GM23338 (cell line): ENCODE measurements around the gene SPR. TPM values are rescaled to one million over a fixed set of nuclear protein-coding genes. Genes with fewer than 3 reads are reported as not detected.
A peak's percentile ranks its signal among the peaks of the same experiment; 100 is the strongest.

Experiments used
- ATAC-seq: fragments of 200-7000 bp; cut with Tn5 transposase; 3 replicates; pipeline ENCODE4 v1.9.1; 2020
- DNase-seq: peaks from one replicate; pipeline ENCODE4 v3.0.0-alpha.2; 2015; ENCODE audit warnings: low spot score
- H2AFZ ChIP-seq: fragments of 200-600 bp; sonication (generic); 2 replicates; pipeline ENCODE4 v1.8.0; 2016; ENCODE audit warnings: antibody characterized with exemption, mild to moderate bottlenecking, moderate library complexity
- H3F3A ChIP-seq: fragments of 200-600 bp; sonication (generic); replicated peaks from 2 replicates; pipeline ENCODE4 v1.8.0; 2017; ENCODE audit warnings: antibody characterized with exemption, mixed run types, low read depth
- H3K27ac ChIP-seq: fragments of 200-600 bp; sonication (generic); 2 replicates; pipeline ENCODE4 v1.6.1; 2016; ENCODE audit warnings: low read depth
- H3K27me3 ChIP-seq: fragments of 200-600 bp; sonication (generic); 2 replicates; pipeline ENCODE4 v1.8.0; 2016; ENCODE audit warnings: mild to moderate bottlenecking, mixed run types, moderate library complexity; ENCODE audit not compliant: insufficient read depth
- H3K36me3 ChIP-seq: fragments of 200-600 bp; sonication (generic); 2 replicates; pipeline ENCODE4 v1.8.0; 2016; ENCODE audit warnings: mild to moderate bottlenecking; ENCODE audit not compliant: insufficient read depth
- H3K4me1 ChIP-seq: fragments of 200-600 bp; sonication (generic); 2 replicates; pipeline ENCODE4 v1.8.0; 2016; ENCODE audit warnings: mild to moderate bottlenecking, moderate library complexity; ENCODE audit not compliant: insufficient read depth
- H3K4me2 ChIP-seq: fragments of 200-600 bp; sonication (generic); 2 replicates; pipeline ENCODE4 v1.7.1; 2017; ENCODE audit warnings: mixed run types
- H3K4me3 ChIP-seq: fragments of 200-600 bp; sonication (generic); 2 replicates; pipeline ENCODE4 v1.6.1; 2016; ENCODE audit warnings: mixed run types
- H3K79me2 ChIP-seq: fragments of 200-600 bp; sonication (generic); replicated peaks from 2 replicates; pipeline ENCODE4 v1.8.0; 2017; ENCODE audit warnings: mild to moderate bottlenecking; ENCODE audit not compliant: insufficient read depth
- H3K9me2 ChIP-seq: fragments of 200-600 bp; sonication (generic); 2 replicates; pipeline ENCODE4 v1.8.0; 2017; ENCODE audit not compliant: insufficient read depth
- H4K20me1 ChIP-seq: fragments of 200-600 bp; sonication (generic); replicated peaks from 2 replicates; pipeline ENCODE4 v1.8.0; 2017; ENCODE audit warnings: mild to moderate bottlenecking; ENCODE audit not compliant: insufficient read depth
- H3K27ac Mint-ChIP-seq: 2 replicates; pipeline ENCODE4 v1.8.0; 2020; ENCODE audit warnings: inconsistent platforms, mild to moderate bottlenecking, moderate library complexity, mixed read lengths
- H3K27me3 Mint-ChIP-seq: 3 replicates; pipeline ENCODE4 v1.8.0; 2022; ENCODE audit warnings: low read depth, mild to moderate bottlenecking, moderate library complexity, mixed read lengths, inconsistent platforms; ENCODE audit not compliant: insufficient read depth, poor library complexity
- H3K36me3 Mint-ChIP-seq: 3 replicates; pipeline ENCODE4 v1.8.0; 2021; ENCODE audit warnings: low read depth, mild to moderate bottlenecking, inconsistent platforms, moderate library complexity, mixed read lengths
- H3K4me1 Mint-ChIP-seq: 3 replicates; pipeline ENCODE4 v1.8.0; 2020; ENCODE audit warnings: mild to moderate bottlenecking, inconsistent platforms, mixed read lengths
- H3K4me3 Mint-ChIP-seq: 3 replicates; pipeline ENCODE4 v1.8.0; 2021; ENCODE audit warnings: moderate library complexity, mild to moderate bottlenecking, inconsistent platforms, mixed read lengths
- H3K9me3 Mint-ChIP-seq: 3 replicates; pipeline ENCODE4 v1.8.0; 2020; ENCODE audit warnings: moderate library complexity, mild to moderate bottlenecking, inconsistent platforms, mixed read lengths
- CREB1 ChIP-seq: fragments of 250-450 bp; sonication (Bioruptor Pico); IDR thresholded peaks from 2 replicates; pipeline ENCODE4 v1.5.0; 2020; ENCODE audit warnings: low read depth, mild to moderate bottlenecking, moderate library complexity
- CTCF ChIP-seq, 2 experiments: fragments of 200-600 bp in 1 of 2; sonication (generic) in 1 of 2; conservative IDR thresholded peaks; 2 replicates each; pipeline versions ENCODE4 v1.5.1 to v1.6.1; 2016 to 2017; ENCODE audit warnings: antibody characterized with exemption in 2 of 2, low read depth in 2 of 2, mild to moderate bottlenecking in 2 of 2, moderate library complexity in 1 of 2
- EZH2 ChIP-seq: fragments of 200-600 bp; sonication (generic); IDR thresholded peaks from one replicate; pipeline ENCODE4 v1.8.0; 2017; ENCODE audit warnings: antibody characterized with exemption, mild to moderate bottlenecking, low read depth; ENCODE audit not compliant: unreplicated experiment
- JUNB ChIP-seq: IDR thresholded peaks from one replicate; pipeline ENCODE4 v1.6.1; 2016; ENCODE audit warnings: antibody characterized with exemption; ENCODE audit not compliant: unreplicated experiment
- ZNF114 ChIP-seq: fragments of 250-450 bp; sonication (Bioruptor Pico); IDR thresholded peaks from 2 replicates; pipeline ENCODE4 v1.5.0; 2020; ENCODE audit warnings: mild to moderate bottlenecking, moderate library complexity
- ZNF331 ChIP-seq: fragments of 250-450 bp; sonication (Bioruptor Pico); IDR thresholded peaks from 2 replicates; pipeline ENCODE4 v1.5.0; 2020; ENCODE audit warnings: low read depth, mild to moderate bottlenecking, moderate library complexity
- ZNF462 ChIP-seq: fragments of 250-450 bp; sonication (Bioruptor Pico); IDR thresholded peaks from 2 replicates; pipeline ENCODE4 v1.5.0; 2020; ENCODE audit warnings: mild to moderate bottlenecking, moderate library complexity
- polyA plus RNA-seq: library from polyadenylated mRNA; unstranded; fragments of >200 nt; fragmentation: Nextera tagmentation; extraction: Ambion mirVana; gene quantifications from 2 replicates; pipeline ENCODE4 v1.2.1, GENCODE V29; 2016
- total RNA-seq: library from RNA; depleted of rRNA; stranded (reverse); fragments of >200 nt; shearing (Covaris generic); gene quantifications from 2 replicates; pipeline ENCODE4 v1.2.3, GENCODE V29; 2014
- TF ChIP-seq, protein P1 (sequence below): IDR thresholded peaks from one replicate; pipeline ENCODE4 v1.6.1; 2018; ENCODE audit warnings: antibody characterized with exemption; ENCODE audit not compliant: unreplicated experiment

The SPR gene
- total and polyA plus RNA-seq, 2 experiments from 2014 or later = 10.7 to 15.2 TPM

DNA sequence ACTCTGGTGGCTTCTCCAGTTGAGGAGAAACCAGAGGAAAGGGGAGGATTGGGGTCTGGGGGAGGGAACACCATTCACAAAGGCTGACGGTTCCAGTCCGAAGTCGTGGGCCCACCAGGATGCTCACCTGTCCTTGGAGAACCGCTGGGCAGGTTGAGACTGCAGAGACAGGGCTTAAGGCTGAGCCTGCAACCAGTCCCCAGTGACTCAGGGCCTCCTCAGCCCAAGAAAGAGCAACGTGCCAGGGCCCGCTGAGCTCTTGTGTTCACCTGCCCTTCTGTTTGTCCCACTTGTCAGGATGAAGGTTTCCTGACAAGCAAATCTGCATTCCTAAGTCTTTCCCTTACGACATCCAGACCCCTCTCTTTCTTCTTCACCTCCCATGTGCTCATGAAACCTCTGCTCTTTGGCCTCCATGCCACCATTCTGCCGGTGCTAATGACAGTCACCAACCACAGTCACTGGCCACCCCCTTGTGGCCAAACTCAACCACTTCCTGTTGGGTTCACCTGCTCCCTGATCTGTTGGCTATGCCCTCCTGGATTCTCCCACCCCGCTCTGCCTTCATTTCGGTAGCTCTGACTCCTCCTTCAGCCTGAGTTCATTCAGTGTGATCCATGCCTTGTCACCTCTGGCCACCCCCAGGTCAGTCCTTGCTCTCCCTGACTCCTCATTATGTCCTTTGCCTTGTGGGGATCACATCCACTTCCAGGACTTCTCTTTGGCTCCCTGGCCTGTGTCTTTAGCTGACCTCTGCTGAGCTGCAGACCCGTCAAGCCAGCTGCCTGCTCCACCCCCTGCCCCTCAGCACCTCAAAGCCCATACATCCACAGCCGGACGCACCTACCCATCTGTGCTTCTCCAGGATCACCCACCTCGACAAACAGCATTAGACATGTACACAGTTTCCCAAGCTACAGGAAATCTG lies 47.7 kb downstream of the SPR start:
- no peak overlapping the region for H3K4me3 Mint-ChIP-seq
- H3K27me3 Mint-ChIP-seq = peaks cover 32% of the 10 kb centered on the region
- H2AFZ ChIP-seq = no peak overlapping the region
- H3K9me2 ChIP-seq = peaks cover 7% of the 10 kb centered on the region; the same call in 1 of the 2 replicates
- TF ChIP-seq CREB1 (CRISPR knock-in tag) = no peak
- TF ChIP-seq CTCF (conservative IDR thresholded peaks at IDR 0.05; ENCODE audit: low read depth in 2 of 2) = peak; percentile 58 to 82
- TF ChIP-seq ZNF331 = no peak
- no peak for TF ChIP-seq ZNF114
- no peak for TF ChIP-seq EZH2
- no peak overlapping the region for H3K4me3 ChIP-seq
- no peak overlapping the region for H3K27ac Mint-ChIP-seq
- ATAC-seq = peak; percentile 57
- DNase-seq = peak; percentile 67
- H3K9me3 Mint-ChIP-seq = no peaks in the 10 kb centered on the region; the same call in 1 of the 3 replicates
- H3K36me3 ChIP-seq = no peaks in the 10 kb centered on the region
- peaks cover 36% of the 10 kb centered on the region for H3K4me1 Mint-ChIP-seq
- no peaks in the 10 kb centered on the region for H3K79me2 ChIP-seq
- no peaks in the 10 kb centered on the region for H4K20me1 ChIP-seq
- H3K27ac ChIP-seq = no peak overlapping the region
- peaks cover 27% of the 10 kb centered on the region for H3K27me3 ChIP-seq
- H3K4me2 ChIP-seq = no peak overlapping the region
- H3K36me3 Mint-ChIP-seq = peaks cover 15% of the 10 kb centered on the region
- H3F3A ChIP-seq = no peaks in the 10 kb centered on the region
- peaks cover 9% of the 10 kb centered on the region for H3K4me1 ChIP-seq

GRCh38 chr2:72935611-72935957 lies 48.4 kb downstream of the SPR start:
- H3K4me3 ChIP-seq = no peak overlapping the region
- no peak overlapping the region for H3K27ac ChIP-seq
- H2AFZ ChIP-seq = no peak overlapping the region
- Mint-ChIP-seq H3K27ac (no peak overlapping the region), H3K4me3 (no peak overlapping the region; the same call in 2 of the 3 replicates), H3K4me1 (peaks cover 42% of the 10 kb centered on the region), H3K9me3 (no peaks in the 10 kb centered on the region; the same call in 1 of the 3 replicates), H3K36me3 (peaks cover 19% of the 10 kb centered on the region), H3K27me3 (peaks cover 33% of the 10 kb centered on the region)
- peaks cover 20% of the 10 kb centered on the region for H3K27me3 ChIP-seq
- peaks cover 7% of the 10 kb centered on the region; the same call in 1 of the 2 replicates for H3K9me2 ChIP-seq
- no peaks in the 10 kb centered on the region for H3F3A ChIP-seq
- no peaks in the 10 kb centered on the region for H3K79me2 ChIP-seq
- ATAC-seq (no peak), DNase-seq (no peak)
- H3K36me3 ChIP-seq = no peaks in the 10 kb centered on the region
- H3K4me2 ChIP-seq = no peak overlapping the region
- H4K20me1 ChIP-seq = no peaks in the 10 kb centered on the region
- peaks cover 11% of the 10 kb centered on the region for H3K4me1 ChIP-seq
- no peak for TF ChIP-seq EZH2
- no peak for TF ChIP-seq ZNF462 (CRISPR knock-in tag)
- TF ChIP-seq JUNB = no peak
- TF ChIP-seq, protein P1, sequence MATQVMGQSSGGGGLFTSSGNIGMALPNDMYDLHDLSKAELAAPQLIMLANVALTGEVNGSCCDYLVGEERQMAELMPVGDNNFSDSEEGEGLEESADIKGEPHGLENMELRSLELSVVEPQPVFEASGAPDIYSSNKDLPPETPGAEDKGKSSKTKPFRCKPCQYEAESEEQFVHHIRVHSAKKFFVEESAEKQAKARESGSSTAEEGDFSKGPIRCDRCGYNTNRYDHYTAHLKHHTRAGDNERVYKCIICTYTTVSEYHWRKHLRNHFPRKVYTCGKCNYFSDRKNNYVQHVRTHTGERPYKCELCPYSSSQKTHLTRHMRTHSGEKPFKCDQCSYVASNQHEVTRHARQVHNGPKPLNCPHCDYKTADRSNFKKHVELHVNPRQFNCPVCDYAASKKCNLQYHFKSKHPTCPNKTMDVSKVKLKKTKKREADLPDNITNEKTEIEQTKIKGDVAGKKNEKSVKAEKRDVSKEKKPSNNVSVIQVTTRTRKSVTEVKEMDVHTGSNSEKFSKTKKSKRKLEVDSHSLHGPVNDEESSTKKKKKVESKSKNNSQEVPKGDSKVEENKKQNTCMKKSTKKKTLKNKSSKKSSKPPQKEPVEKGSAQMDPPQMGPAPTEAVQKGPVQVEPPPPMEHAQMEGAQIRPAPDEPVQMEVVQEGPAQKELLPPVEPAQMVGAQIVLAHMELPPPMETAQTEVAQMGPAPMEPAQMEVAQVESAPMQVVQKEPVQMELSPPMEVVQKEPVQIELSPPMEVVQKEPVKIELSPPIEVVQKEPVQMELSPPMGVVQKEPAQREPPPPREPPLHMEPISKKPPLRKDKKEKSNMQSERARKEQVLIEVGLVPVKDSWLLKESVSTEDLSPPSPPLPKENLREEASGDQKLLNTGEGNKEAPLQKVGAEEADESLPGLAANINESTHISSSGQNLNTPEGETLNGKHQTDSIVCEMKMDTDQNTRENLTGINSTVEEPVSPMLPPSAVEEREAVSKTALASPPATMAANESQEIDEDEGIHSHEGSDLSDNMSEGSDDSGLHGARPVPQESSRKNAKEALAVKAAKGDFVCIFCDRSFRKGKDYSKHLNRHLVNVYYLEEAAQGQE = no peak
